ENCODE measurements around the gene RAB6A.

Gene RAB6A

DNA sequence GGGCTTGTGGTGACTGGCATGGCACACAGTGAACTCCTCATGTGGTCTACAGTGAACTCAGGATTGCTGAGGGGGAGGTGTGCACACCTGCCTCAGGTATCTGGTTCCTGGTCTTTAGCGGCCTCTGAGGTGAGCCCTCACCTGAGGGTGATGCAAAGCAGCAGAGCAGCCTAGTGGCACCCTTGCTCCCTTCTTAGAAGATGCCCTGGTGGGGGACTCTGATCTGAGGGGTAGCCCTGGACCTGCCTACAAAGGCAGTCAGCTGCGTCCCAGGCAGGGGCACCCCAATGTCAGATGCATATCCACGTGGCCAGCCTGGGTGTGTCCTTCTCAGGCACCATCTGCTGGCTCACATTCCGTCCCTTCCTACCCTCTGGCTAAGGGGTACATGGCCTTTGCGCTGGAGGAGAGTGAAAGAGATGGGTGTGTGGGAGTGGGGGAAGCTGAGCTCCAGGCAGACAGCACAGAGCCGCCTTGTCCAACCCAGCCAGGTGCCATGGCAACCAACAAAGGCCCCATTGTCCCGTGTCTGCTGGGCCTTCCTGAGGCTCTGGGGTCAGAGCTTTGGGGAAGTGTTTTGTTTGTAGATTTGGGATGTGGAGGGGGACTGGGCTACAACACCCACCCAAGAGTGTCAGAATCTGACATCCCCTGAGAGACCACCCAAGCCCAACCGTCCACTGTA lies 108.7 kb downstream of the RAB6A start:
- no peak for DNase-seq

GRCh38 chr11:73651661-73652045 lies 109.2 kb downstream of the RAB6A start:
- DNase-seq: no peak

DNA sequence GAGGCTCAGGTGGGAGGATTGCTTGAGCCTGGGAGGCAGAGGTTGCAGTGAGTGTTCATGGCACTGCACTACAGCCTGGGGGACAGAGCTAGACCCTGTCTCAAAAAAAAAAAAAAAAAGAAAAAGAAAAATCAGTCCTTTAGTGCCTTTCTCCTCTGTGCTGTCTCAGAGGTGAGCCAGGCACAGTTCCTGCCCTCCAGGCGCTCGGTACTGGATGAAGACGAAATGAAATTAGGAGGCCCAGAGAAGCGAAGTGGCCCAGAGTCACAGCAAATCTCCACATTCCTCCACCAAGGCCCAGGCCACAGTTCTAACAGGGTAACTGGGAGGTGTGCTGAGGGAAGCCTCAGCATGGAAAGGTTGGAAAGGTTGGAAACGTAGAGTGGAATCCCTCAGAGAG lies 109.6 kb downstream of the RAB6A start:
- DNase-seq: no peak

DNA sequence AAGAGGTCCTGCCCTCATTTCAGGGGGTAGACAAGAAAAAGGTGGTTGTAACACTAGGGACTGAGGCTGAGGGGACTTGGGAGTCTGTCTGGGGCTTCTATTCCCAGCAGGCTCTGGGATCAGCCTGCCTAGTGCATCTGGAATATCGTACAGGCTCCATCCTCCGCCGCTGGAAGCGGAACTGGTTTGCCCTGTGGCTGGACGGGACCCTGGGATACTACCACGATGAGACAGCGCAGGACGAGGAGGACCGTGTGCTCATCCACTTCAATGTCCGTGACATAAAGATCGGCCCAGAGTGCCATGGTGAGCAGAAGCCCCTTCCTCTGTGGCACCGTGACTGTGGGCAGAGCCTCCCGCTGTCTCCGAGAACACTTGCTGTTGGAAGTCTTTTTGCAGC lies 110.5 kb downstream of the RAB6A start:
- DNase-seq: no peak

GRCh38 chr11:73649206-73649605 lies 111.7 kb downstream of the RAB6A start:
- no peak for DNase-seq

- DNase-seq: no peak
Measured at GRCh38 chr11:73648571-73649046, 112.3 kb downstream of the RAB6A start.

GRCh38 chr11:73648121-73648520 lies 112.8 kb downstream of the RAB6A start:
- DNase-seq: no peak

DNA sequence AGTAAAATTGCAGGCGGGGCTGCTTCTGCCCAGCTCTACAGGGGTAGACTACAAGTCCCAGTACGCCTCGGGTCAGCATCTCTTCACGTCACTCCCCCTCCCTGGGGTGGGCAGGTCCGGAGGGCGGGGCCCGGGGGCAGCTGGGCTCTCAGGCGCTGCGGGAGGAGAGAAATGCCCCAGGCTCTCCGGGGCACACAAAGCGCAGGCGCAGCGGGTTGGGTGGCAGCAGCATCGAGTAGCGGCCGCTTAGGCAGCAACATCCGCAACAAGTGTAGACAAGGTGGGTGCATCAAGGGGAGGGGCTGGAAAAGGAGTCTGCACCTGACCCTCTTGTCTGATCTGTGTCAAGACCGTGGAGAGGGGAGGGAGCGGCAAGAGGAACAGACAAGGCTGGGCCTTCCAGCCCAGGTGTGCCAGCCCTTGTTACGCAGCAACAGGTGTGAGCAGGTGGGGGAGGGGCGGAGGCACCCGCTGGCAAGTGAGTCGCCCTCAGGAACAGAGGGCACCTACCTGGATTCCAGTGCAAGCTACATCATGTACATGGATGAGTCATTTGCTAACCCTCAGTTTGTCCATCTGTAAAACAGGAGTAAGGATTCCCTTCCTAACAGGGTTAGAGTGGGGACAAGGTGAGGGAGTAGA lies 113.3 kb downstream of the RAB6A start:
- peak; percentile 97 for DNase-seq

DNA sequence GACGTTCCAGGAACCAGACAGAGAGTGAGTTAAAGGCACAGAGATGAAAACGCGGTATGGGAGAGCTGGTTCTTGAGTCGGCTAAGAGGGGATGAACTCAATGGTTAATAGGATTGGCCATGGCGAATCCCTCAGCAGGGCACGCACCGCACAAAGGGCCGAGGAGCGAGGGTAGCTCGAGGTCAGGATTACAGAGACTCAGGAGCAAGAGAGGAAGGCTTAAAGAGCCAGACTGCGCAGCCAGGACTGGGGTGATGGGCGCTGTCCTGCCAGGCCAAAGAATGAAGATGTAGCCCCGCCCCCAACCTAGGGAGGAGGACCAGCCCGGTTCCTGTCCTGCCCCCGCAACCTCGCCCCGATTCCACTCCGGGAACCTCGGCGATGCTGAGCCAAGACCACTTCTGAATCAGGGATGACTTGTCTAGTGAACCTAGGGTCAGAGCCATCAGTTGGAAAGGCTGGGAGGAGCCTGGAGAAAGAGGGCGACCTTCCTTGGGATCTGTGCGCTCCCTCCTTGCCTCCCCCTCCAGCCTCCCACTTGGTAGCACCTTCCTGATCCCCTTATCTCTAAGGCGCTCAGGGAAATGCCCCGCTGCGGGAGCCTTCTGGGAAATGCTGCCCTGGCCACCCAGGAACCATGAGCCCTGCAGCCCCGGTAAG lies 114.8 kb downstream of the RAB6A start, which contains the start of gene PLEKHB1:
TSS of gene PLEKHB1 (plus strand) at position 610 of the 660 bp plus-strand sequence. CDS start at position 638, 28 bp downstream.
- DNase-seq: no peak

GRCh38 chr11:73645121-73645969 lies 115.5 kb downstream of the RAB6A start:
- no peak for DNase-seq

GRCh38 chr11:73641668-73642067 lies 119.2 kb downstream of the RAB6A start:
- no peak for DNase-seq

DNA sequence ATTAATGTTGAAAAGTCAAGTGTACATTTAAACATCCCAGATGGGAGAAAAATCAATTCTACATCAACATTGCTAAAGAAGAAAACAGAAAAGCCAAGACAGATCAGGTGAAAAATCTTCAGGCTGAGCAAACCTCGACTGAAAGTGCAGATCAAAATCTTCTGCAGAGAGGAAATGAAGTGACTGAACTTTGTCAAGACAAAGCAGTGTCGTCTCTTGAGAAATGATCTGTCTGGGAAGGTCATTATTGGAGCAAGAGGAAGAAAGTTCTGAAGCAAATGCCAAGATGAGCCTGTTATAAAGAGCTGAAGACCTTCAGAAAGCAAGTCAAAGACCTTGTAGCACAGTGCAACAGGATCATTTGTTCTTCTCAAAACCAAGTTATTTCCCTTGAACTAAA lies 120.3 kb downstream of the RAB6A start:
- no peak for DNase-seq

DNA sequence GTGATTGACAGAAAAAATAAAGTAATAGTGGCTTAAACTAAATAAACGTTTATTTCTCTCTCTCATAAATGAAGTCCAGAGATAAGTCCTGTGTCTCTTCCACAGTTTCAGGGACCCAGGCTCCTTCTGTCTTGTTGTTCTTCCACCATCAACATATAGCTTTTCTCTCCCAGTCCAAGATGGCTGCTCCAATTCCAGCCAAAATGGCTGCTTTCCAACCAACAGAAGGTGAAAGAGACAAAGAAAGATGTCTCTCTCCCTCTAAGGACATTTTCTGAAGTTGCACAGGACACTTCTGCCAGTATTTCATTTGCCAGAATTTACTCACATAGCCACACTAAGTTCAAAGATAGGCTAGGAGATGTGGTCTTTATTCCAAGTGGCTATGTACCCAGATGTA lies 123.9 kb downstream of the RAB6A start:
- no peak for DNase-seq

DNA sequence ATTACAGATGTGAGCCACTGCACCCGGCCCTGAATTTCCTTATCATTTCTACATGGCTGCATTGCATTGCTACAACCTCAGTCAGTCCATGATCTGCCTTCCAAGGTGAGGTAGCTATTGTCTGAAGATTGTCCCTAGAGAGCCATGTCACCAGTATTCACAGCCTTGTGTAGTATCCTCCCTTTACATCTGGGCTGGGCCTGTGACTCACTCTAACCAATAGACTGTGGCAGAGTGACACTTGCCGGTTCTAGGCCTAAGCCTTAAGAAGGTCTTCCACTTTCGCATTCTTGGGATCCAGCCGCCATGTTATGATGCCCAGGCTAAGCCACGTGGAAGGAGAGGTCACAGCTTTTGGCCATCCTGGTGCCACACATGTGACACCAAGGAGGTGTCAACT lies 124.6 kb downstream of the RAB6A start:
- DNase-seq: no peak

DNA sequence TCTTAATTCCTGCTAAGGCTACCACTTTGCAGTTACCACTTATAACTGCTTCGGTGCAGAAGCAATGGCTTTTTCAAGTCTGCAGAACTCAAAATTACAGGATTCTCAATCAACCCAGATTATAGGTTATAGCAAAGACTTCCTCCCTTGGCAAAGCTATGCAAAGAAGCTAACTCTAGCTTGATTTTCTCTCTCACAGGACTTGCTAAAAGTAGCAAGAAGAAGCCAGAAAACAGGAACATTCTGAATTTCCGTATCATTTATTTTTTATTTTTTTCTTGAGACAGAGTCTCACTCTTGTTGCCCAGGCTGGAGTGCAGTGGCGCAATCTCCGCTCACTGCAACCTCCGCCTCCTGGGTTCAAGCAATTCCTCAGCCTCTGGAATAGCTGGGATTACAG lies 125.2 kb downstream of the RAB6A start:
- no peak for DNase-seq

DNA sequence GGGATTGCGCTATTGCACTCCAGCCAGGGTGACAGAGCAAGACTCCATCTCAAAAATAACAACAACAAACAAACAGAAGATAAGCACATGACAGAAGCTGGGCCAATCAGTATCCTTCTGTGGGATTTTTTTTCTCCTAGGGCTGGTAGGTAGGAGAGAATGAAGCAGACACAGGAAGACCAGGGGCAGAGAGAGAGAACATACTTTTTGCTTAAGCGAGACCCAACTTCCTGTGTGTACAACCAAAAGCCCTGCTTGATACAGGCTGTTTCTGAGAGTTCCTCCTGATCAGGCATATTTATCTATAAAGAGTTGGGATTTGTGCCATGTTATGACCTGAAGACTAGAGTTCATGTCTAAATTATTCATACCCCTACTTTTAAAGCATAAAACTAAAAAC lies 126.9 kb downstream of the RAB6A start:
- no peak for DNase-seq

GRCh38 chr11:73632996-73633395 lies 127.9 kb downstream of the RAB6A start:
- DNase-seq: no peak

- DNase-seq: no peak
Measured at GRCh38 chr11:73629907-73630306, 131.0 kb downstream of the RAB6A start.

- peak; percentile 80 for DNase-seq
Measured at GRCh38 chr11:73625696-73626318, 135.1 kb downstream of the RAB6A start.
